Neural progenitor cell (in vitro differentiated cells): ENCODE data around the gene CLDN18. TPM values are rescaled to one million over a fixed set of nuclear protein-coding genes. Genes with fewer than 3 reads are reported as not detected.

Source experiments
- DNase-seq: peaks from one replicate; pipeline ENCODE4 v3.0.0-alpha.2; 2016; ENCODE audit warnings: low spot score
- H2AFZ ChIP-seq: fragments of 200-600 bp; sonication (generic); replicated peaks from 2 replicates; pipeline ENCODE4 v1.6.1; 2016; ENCODE audit warnings: antibody characterized with exemption
- H3F3A ChIP-seq: fragments of 200-600 bp; sonication (generic); 2 replicates; pipeline ENCODE4 v1.6.1; 2016; ENCODE audit warnings: antibody characterized with exemption, low read depth
- H3K27ac ChIP-seq: fragments of 200-600 bp; sonication (generic); 2 replicates; pipeline ENCODE4 v1.5.1; 2016; ENCODE audit warnings: mild to moderate bottlenecking
- H3K27me3 ChIP-seq: fragments of 200-600 bp; sonication (generic); 2 replicates; pipeline ENCODE4 v1.6.1; 2016; ENCODE audit warnings: mild to moderate bottlenecking, moderate library complexity
- H3K36me3 ChIP-seq: fragments of 200-600 bp; sonication (generic); 2 replicates; pipeline ENCODE4 v1.5.1; 2016
- H3K4me1 ChIP-seq: fragments of 200-600 bp; sonication (generic); 2 replicates; pipeline ENCODE4 v1.6.1; 2016; ENCODE audit warnings: mixed run types
- H3K4me2 ChIP-seq: fragments of 200-600 bp; sonication (generic); 2 replicates; pipeline ENCODE4 v1.6.1; 2016
- H3K4me3 ChIP-seq: fragments of 200-600 bp; sonication (generic); 2 replicates; pipeline ENCODE4 v1.5.1; 2016
- H3K79me2 ChIP-seq: fragments of 200-600 bp; sonication (generic); 2 replicates; pipeline ENCODE4 v1.6.1; 2016; ENCODE audit warnings: low read depth
- H3K9ac ChIP-seq: fragments of 200-600 bp; sonication (generic); 2 replicates; pipeline ENCODE4 v1.6.1; 2016
- H3K9me3 ChIP-seq: fragments of 200-600 bp; sonication (generic); 2 replicates; pipeline ENCODE4 v1.5.1; 2016; ENCODE audit warnings: low read depth
- H4K20me1 ChIP-seq: fragments of 200-600 bp; sonication (generic); 2 replicates; pipeline ENCODE4 v1.6.1; 2016; ENCODE audit warnings: low read depth
- H3K27ac Mint-ChIP-seq: 3 replicates; pipeline ENCODE4 v1.8.0; 2021; ENCODE audit warnings: mixed read lengths
- H3K27me3 Mint-ChIP-seq: 2 replicates; pipeline ENCODE4 v1.8.0; 2022; ENCODE audit warnings: low read depth, mild to moderate bottlenecking, inconsistent platforms, moderate library complexity, mixed read lengths; ENCODE audit not compliant: insufficient read depth
- H3K36me3 Mint-ChIP-seq: 3 replicates; pipeline ENCODE4 v1.8.0; 2021; ENCODE audit warnings: mixed read lengths
- H3K4me1 Mint-ChIP-seq: 3 replicates; pipeline ENCODE4 v1.8.0; 2021; ENCODE audit warnings: mixed read lengths
- H3K4me3 Mint-ChIP-seq: 3 replicates; pipeline ENCODE4 v1.8.0; 2021; ENCODE audit warnings: mild to moderate bottlenecking, moderate library complexity, mixed read lengths
- H3K9me3 Mint-ChIP-seq: 3 replicates; pipeline ENCODE4 v1.8.0; 2020; ENCODE audit warnings: mixed read lengths
- CTCF ChIP-seq: fragments of 200-600 bp; sonication (generic); IDR thresholded peaks from 2 replicates; pipeline ENCODE4 v1.5.1; 2017; ENCODE audit warnings: antibody characterized with exemption, mild to moderate bottlenecking
- EZH2 ChIP-seq: fragments of 200-600 bp; sonication (generic); IDR thresholded peaks from 2 replicates; pipeline ENCODE4 v1.6.1; 2017; ENCODE audit warnings: antibody characterized with exemption, mild to moderate bottlenecking, moderate library complexity
- EZH2phosphoT487 ChIP-seq: fragments of 200-600 bp; sonication (generic); IDR thresholded peaks from 2 replicates; pipeline ENCODE4 v1.6.1; 2017; ENCODE audit warnings: antibody characterized with exemption
- total RNA-seq: library from RNA; depleted of rRNA; stranded (reverse); fragments of >200 nt; gene quantifications from 2 replicates; pipeline ENCODE4 v1.2.3, GENCODE V29; 2015; ENCODE audit warnings: low replicate concordance

Gene CLDN18
- total RNA-seq, 1 donor from 2014 or later, result not detected

- H3K79me2 ChIP-seq, result no peaks in the 10 kb centered on the region
- Mint-ChIP-seq H3K4me3 (no peak overlapping the region), H3K27me3 (peaks cover 5% of the 10 kb centered on the region), H3K9me3 (no peaks in the 10 kb centered on the region), H3K4me1 (peaks cover 16% of the 10 kb centered on the region), H3K36me3 (no peaks in the 10 kb centered on the region), H3K27ac (no peak overlapping the region)
- no peaks in the 10 kb centered on the region for H3K36me3 ChIP-seq
- no peak overlapping the region for H3K4me2 ChIP-seq
- TF ChIP-seq EZH2phosphoT487 (no peak), EZH2 (no peak)
- no peaks in the 10 kb centered on the region for H3K4me1 ChIP-seq
- no peak overlapping the region for H3K27ac ChIP-seq
- H3K4me3 ChIP-seq, result no peak overlapping the region
- no peaks in the 10 kb centered on the region for H3F3A ChIP-seq
- H4K20me1 ChIP-seq, result no peaks in the 10 kb centered on the region
- DNase-seq, result no peak
- H2AFZ ChIP-seq, result no peak overlapping the region
- no peaks in the 10 kb centered on the region for H3K27me3 ChIP-seq
- no peaks in the 10 kb centered on the region for H3K9me3 ChIP-seq
- no peak overlapping the region for H3K9ac ChIP-seq
These were observed 267 bp downstream of the CLDN18 start for GRCh38 chr3:138010273-138010590.

GRCh38 chr3:138011722-138012121 is 1.8 kb downstream of the CLDN18 start:
- Histone ChIP-seq H3K27me3 (no peaks in the 10 kb centered on the region), H2AFZ (no peak overlapping the region), H3K4me2 (no peak overlapping the region), H3K9ac (no peak overlapping the region), H3K4me3 (no peak overlapping the region), H3K36me3 (no peaks in the 10 kb centered on the region), H3F3A (no peaks in the 10 kb centered on the region), H3K9me3 (no peaks in the 10 kb centered on the region), H4K20me1 (no peaks in the 10 kb centered on the region), H3K4me1 (no peaks in the 10 kb centered on the region), H3K27ac (no peak overlapping the region), H3K79me2 (no peaks in the 10 kb centered on the region)
- H3K27ac Mint-ChIP-seq, result no peak overlapping the region
- no peak overlapping the region for H3K4me3 Mint-ChIP-seq
- peaks cover 6% of the 10 kb centered on the region for H3K27me3 Mint-ChIP-seq
- DNase-seq, result no peak
- peaks cover 16% of the 10 kb centered on the region for H3K4me1 Mint-ChIP-seq
- H3K9me3 Mint-ChIP-seq, result no peaks in the 10 kb centered on the region
- TF ChIP-seq CTCF (no peak), EZH2 (no peak), EZH2phosphoT487 (no peak)
- no peaks in the 10 kb centered on the region for H3K36me3 Mint-ChIP-seq

- Mint-ChIP-seq H3K4me1 (peaks cover 16% of the 10 kb centered on the region), H3K9me3 (no peaks in the 10 kb centered on the region), H3K27me3 (peaks cover 6% of the 10 kb centered on the region), H3K27ac (no peak overlapping the region), H3K36me3 (no peaks in the 10 kb centered on the region), H3K4me3 (no peak overlapping the region)
- Histone ChIP-seq H3K4me2 (no peak overlapping the region), H2AFZ (no peak overlapping the region), H3K79me2 (no peaks in the 10 kb centered on the region), H3K4me3 (no peak overlapping the region), H4K20me1 (no peaks in the 10 kb centered on the region), H3K9ac (no peak overlapping the region), H3K36me3 (no peaks in the 10 kb centered on the region), H3K27me3 (no peaks in the 10 kb centered on the region), H3K27ac (no peak overlapping the region), H3K9me3 (no peaks in the 10 kb centered on the region), H3K4me1 (no peaks in the 10 kb centered on the region), H3F3A (no peaks in the 10 kb centered on the region)
- no peak for DNase-seq
- TF ChIP-seq CTCF (no peak), EZH2phosphoT487 (no peak), EZH2 (no peak)
These were observed 2.6 kb downstream of the CLDN18 start for GRCh38 chr3:138012526-138012925.

GRCh38 chr3:138016065-138016464 is 6.1 kb downstream of the CLDN18 start:
- Histone ChIP-seq H3K36me3 (no peaks in the 10 kb centered on the region), H3K27me3 (no peaks in the 10 kb centered on the region), H3K9ac (no peak overlapping the region), H4K20me1 (no peaks in the 10 kb centered on the region), H3F3A (no peaks in the 10 kb centered on the region), H2AFZ (no peak overlapping the region), H3K4me3 (no peak overlapping the region), H3K79me2 (no peaks in the 10 kb centered on the region), H3K9me3 (no peaks in the 10 kb centered on the region), H3K4me1 (no peaks in the 10 kb centered on the region), H3K4me2 (no peak overlapping the region), H3K27ac (no peak overlapping the region)
- TF ChIP-seq EZH2, result no peak
- TF ChIP-seq EZH2phosphoT487, result no peak
- no peak for TF ChIP-seq CTCF
- no peak overlapping the region for H3K27ac Mint-ChIP-seq
- H3K4me1 Mint-ChIP-seq, result peaks cover 14% of the 10 kb centered on the region
- H3K9me3 Mint-ChIP-seq, result no peaks in the 10 kb centered on the region
- H3K36me3 Mint-ChIP-seq, result peaks cover 3% of the 10 kb centered on the region
- H3K27me3 Mint-ChIP-seq, result peaks cover 6% of the 10 kb centered on the region
- H3K4me3 Mint-ChIP-seq, result no peak overlapping the region
- no peak for DNase-seq
